ENCODE measurements around the gene ZMAT1. TPM values are rescaled to one million over a fixed set of nuclear protein-coding genes. Genes with fewer than 3 reads are reported as not detected.
A peak's percentile ranks its signal among the peaks of the same experiment; 100 is the strongest.
"Not testable (repeated sequence)": the region's sequence is repeated elsewhere in the genome, so short reads cannot be mapped to it uniquely, and the experiment has no call there.

Gene ZMAT1
- total RNA-seq (10 to 100 TPM; 10.8 to 25.9 (median 19.5) TPM), polyA plus RNA-seq (10 to 100 TPM; 15.3 to 31.3 (median 15.5) TPM)
- long read RNA-seq, donor 1, full-length matches to known transcripts = 6 of 6 reads
- long read RNA-seq, donor 1, partial matches to known transcripts = 0 of 6 reads
- long read RNA-seq, donor 1, other reads (novel, unspliced or antisense) = 0 of 6 reads
- long read RNA-seq, donor 2, full-length matches to known transcripts = 1 of 1 reads
- long read RNA-seq, donor 2, partial matches to known transcripts = 0 of 1 reads
- long read RNA-seq, donor 2, other reads (novel, unspliced or antisense) = 0 of 1 reads

GRCh38 chrX:101931488-101932248 is at the start of gene ZMAT1:
TSS of gene ZMAT1 (minus strand) at chrX:101932027. CDS start at chrX:101932008, 19 bp downstream.
- Histone ChIP-seq H3K27ac (peak within 1 kb of the TSS; percentile 87 to 98 (median 97)), H3K9me3 (peaks cover 0 to 4% (median 0%) of the 10 kb centered on the region in 8 donors), H3K4me1 (peaks cover 0 to 12% (median 6%) of the 10 kb centered on the region in 6 donors), H3K4me3 (peak within 1 kb of the TSS; percentile 20 to 72 (median 46)), H3K27me3 (replicated peaks in 1 of 7) (no peaks in the 10 kb centered on the region), H3K36me3 (no peaks in the 10 kb centered on the region)
- WGBS, 5 donors = 0 to 47% (median 1%) methylated on average over 33 to 73 of the region's 74 CpGs
- TF ChIP-seq POLR2A (IDR thresholded peaks at IDR 0.05) (peak in 2 of 3 donors; percentile 49 to 86), POLR2AphosphoS5 (IDR thresholded peaks at IDR 0.05) (peak; percentile 97)
- TF ChIP-seq, protein P1, sequence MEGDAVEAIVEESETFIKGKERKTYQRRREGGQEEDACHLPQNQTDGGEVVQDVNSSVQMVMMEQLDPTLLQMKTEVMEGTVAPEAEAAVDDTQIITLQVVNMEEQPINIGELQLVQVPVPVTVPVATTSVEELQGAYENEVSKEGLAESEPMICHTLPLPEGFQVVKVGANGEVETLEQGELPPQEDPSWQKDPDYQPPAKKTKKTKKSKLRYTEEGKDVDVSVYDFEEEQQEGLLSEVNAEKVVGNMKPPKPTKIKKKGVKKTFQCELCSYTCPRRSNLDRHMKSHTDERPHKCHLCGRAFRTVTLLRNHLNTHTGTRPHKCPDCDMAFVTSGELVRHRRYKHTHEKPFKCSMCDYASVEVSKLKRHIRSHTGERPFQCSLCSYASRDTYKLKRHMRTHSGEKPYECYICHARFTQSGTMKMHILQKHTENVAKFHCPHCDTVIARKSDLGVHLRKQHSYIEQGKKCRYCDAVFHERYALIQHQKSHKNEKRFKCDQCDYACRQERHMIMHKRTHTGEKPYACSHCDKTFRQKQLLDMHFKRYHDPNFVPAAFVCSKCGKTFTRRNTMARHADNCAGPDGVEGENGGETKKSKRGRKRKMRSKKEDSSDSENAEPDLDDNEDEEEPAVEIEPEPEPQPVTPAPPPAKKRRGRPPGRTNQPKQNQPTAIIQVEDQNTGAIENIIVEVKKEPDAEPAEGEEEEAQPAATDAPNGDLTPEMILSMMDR (IDR thresholded peaks at IDR 0.05 in 8 of 11, conservative IDR thresholded peaks at IDR 0.05 in 3 of 11) = peak in 3 of 11 experiments; percentile 9 to 24 (median 10)
- intact Hi-C loops (cut with DNase I; ENCODE audit: low total_unique reads) = no loop called here
- peak; percentile 95 for DNase-seq

DNA sequence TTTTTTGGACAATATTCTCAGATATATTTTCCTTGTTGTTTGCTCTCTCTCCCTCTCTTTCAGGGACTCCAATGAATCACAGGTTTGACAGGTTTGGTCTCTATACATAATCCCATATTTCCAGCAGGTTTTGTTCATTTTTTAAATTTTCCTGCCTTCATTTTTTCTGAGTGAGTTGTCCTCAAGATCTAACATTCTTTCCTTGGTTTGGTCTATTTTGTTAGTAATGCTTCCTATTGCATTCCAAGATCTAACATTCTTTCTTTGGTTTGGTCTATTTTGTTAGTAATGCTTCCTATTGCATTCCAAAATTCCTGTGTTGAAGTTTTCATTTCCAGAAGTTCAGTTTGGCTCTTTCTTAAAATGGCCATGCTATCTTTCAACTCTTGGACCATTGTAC is 45.3 kb upstream of the ZMAT1 start:
- Histone ChIP-seq H3K9me3 (peaks cover 0 to 9% (median 0%) of the 10 kb centered on the region in 8 donors), H3K27ac (no peak overlapping the region), H3K36me3 (no peaks in the 10 kb centered on the region), H3K4me3 (no peak overlapping the region), H3K4me1 (no peaks in the 10 kb centered on the region), H3K27me3 (replicated peaks in 1 of 7) (peaks cover 0 to 21% (median 0%) of the 10 kb centered on the region in 7 donors)
- TF ChIP-seq POLR2A (IDR thresholded peaks at IDR 0.05) = no peak
- TF ChIP-seq, protein P1 (IDR thresholded peaks at IDR 0.05 in 8 of 11, conservative IDR thresholded peaks at IDR 0.05 in 3 of 11) = no peak
- intact Hi-C loops (cut with DNase I; ENCODE audit: low total_unique reads) = no loop called here
- no peak for DNase-seq

DNA sequence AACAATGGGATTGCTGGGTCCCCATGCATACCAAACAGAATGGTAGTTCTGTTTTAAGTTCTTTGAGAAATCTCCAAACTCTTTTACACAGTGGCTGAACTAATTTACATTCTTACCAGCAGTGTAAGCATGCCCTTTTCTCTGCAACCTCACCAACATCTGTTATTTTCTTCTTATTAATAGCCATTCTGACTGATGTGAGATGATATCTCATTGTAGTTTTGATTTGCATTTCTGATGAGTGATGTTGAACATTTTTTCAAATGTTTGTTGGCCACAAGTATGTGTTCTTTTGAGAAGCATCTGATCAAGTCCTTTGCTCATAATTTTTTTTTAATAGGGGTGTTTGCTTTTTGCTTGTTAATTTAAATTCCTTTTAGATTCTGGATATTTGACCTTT is 41.2 kb upstream of the ZMAT1 start:
- intact Hi-C loops (cut with DNase I; ENCODE audit: low total_unique reads) = no loop called here
- no peak for DNase-seq
- no peaks in the 10 kb centered on the region for H3K4me1 ChIP-seq
- TF ChIP-seq, protein P1 (IDR thresholded peaks at IDR 0.05 in 8 of 11, conservative IDR thresholded peaks at IDR 0.05 in 3 of 11) = no peak
- TF ChIP-seq POLR2AphosphoS5 (IDR thresholded peaks at IDR 0.05) = no peak
- no peak for TF ChIP-seq POLR2A (IDR thresholded peaks at IDR 0.05)
- no peak overlapping the region for H3K4me3 ChIP-seq
- no peaks in the 10 kb centered on the region for H3K36me3 ChIP-seq
- H3K9me3 ChIP-seq = peaks cover 0 to 9% (median 0%) of the 10 kb centered on the region in 8 donors
- H3K27me3 ChIP-seq (replicated peaks in 1 of 7) = peaks cover 0 to 7% (median 0%) of the 10 kb centered on the region in 7 donors
- no peak overlapping the region for H3K27ac ChIP-seq

- H3K4me1 ChIP-seq; intact Hi-C loops (cut with DNase I; ENCODE audit: low total_unique reads); H3K27me3 ChIP-seq (replicated peaks in 1 of 7); H3K36me3 ChIP-seq; DNase-seq; H3K4me3 ChIP-seq; H3K27ac ChIP-seq: not testable (repeated sequence)
- H3K9me3 ChIP-seq = peaks cover 0 to 18% (median 3%) of the 10 kb centered on the region in 8 donors
- WGBS, 5 donors = 50 to 78% (median 66%) methylated on average over 2 of the region's 2 CpGs
These were observed 33.2 kb upstream of the ZMAT1 start for GRCh38 chrX:101964923-101965539.
